GM19193 (cell line): ENCODE measurements around the gene SLC12A7.

Experiments
- POLR2A ChIP-seq: IDR thresholded peaks from 4 replicates; pipeline ENCODE4 v1.6.1; 2011; ENCODE audit not compliant: insufficient read depth, insufficient read length; ENCODE audit errors: extremely low read depth

SLC12A7 gene

DNA sequence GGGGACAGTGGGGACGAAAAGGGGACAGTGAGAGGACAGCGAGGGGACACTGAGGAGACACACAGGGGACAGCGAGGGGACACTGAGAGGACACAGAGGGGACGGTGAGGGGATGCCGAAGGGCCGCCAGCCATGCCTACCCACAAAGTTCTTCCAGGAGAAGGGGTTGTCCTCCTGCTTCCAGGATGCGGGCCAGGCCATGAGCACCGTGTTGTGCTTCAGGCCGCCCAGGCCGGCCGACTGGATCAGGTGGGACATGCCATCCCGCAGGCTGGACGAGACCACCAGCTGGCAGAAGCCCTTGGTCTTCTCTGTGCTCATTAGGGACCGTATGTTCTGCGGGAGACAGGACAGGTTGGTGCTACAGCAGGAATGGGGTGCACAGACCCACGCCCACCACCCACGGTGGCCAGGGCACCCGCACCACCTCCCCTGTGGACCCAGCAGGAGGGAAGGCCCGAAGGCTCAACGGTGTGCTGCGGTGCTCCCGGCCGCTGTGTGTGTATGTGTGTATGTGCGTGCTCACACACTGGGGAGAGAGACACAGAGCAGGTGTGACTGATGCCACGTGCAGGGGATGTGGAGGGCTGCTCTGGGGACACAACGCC, 46.6 kb downstream of the SLC12A7 start:
- TF ChIP-seq POLR2A, result no peak

DNA sequence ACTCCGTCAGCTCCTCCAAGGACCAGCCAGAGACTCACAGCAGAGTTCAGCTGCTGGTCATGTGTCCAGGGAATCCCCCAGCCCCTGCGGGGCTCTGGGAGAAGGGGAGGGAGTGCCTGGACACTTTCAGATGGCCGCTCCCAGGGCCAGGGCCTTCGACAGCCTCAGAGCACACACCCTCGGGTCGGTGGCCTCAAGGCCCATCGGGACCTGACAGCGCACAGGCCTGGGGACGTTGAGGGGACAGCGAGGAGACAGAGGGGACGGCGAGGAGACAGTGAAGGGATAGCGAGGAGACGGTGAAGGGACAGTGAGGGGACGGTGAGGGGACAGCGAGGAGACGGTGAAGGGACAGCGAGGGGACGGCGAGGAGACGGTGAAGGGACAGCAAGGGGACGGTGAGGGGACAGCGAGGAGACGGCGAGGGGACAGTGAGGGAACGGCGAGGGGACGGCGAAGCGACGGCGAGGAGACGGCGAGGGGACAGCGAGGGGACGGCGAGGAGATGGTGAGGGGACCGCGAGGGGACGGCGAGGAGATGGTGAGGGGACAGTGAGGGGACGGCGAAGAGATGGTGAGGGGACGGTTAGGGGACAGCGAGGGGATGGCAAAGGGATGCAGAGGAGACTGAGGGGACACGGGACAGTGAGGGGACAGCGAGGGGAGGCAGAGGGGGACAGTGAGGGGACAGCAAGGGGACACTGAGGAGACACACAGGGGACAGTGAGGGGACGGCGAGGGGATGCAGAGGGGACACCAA, 47.3 kb downstream of the SLC12A7 start:
- TF ChIP-seq POLR2A, result no peak

DNA sequence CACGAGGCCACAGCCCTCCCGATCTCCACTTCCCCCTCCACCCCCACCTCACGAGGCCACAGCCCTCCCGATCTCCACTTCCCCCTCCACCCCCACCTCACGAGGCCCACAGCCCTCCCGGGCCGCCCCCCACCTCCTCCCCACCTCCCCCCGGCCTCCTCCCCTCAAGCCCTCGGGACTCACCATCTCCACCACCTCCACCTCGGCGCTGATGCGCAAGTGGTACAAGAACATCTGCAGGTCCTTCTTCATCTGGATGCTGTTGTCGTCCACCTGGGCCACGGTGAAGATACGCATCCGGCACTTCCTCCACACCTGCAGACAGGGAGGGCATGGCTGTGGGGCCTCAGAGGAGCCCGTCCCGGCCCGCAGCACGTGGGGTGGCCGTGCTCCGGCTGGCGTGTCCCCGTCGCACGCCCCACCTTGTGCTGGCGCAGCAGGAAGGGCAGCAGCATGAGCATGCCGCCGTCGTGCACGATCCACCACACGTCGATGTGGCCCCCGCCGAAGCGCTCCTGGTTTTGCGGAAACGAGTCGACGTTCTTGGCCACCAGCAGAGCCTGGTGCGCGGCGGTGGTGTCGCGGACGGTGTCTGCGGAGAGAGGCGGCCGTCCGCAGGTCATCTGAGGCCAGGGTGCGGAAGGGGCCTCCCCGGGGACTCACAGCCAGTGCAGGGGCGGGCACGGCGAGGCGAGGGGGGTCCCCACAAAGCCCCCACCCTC, 48.0 kb downstream of the SLC12A7 start:
- no peak for TF ChIP-seq POLR2A

DNA sequence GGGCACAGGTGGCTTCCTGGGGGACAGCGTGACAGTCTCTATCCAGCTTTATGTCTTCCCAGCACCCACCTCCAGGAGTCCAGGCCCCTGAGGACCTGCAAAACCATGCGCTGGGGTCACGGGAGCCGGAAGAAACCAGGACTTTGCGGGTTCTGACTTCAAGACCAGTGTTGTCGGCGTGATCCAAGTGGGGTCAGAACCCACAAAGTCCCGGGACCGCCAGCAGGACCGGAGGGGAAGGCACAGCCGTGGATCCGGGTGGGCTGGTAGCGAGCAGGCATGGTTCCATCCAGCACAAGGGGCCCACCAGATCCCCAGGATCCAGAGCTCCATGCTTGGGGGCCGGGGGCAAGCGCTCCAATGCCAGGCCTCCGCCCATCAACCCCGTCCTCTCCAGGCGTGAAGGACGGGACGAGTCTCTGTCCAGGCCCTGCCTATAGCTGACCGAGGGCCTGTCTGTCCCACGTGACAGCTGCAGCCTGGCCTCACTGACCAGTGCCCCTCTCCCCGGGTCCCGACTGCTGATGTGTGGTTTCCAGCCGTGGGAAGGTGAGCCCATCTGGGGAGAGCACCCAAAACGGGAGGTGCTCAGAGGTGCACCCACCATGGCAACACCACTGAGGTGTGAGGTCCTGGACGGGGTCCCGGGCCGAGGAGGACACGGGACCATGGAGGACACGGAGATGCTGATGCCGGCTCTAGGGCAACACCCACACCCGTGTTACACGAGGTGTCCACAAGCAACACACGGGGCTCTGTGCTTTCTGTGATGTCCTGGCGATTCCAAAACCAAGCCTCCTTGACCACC, 48.9 kb downstream of the SLC12A7 start:
- no peak for TF ChIP-seq POLR2A

DNA sequence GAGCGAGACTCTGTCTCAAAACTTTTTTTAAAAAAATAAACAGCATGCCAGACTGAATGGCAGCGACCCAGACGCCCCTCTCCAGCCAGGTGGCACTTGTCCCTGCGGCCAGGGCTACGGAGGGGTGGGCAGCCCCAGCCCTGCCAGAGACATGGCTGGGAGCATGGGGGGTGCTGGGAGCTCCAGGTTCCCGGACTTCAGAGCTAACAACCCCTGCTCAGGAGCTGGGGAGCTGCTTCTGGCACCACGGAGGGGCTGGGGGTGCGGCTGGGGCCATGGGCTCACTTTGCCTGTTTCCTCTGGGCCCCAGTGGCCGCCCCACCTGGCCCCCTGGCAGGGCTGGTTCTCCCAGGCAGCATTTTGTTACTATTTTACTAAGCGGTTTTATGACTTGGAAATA, 49.9 kb downstream of the SLC12A7 start:
- no peak for TF ChIP-seq POLR2A

DNA sequence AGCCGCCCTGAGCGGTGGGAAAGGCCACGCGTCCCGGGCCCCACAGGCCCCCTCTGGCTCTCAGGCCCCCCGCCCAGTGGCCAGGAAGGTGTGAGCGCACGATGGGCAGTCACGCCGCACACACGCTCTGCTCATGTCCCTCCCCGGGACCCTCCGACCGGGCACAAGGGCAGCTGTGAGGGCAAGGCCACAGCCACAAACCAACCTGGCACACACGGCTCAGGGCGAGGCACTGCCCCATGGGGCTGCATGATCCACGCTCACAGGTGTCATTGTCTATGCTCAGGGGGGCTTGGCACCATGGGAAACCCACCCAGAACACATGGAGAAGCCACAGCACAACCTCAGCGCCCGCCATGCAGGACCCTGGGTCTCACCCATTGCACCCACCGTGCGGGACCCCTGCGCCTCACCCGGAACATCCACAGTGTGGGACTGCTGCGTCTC, 51.3 kb downstream of the SLC12A7 start:
- no peak for TF ChIP-seq POLR2A

DNA sequence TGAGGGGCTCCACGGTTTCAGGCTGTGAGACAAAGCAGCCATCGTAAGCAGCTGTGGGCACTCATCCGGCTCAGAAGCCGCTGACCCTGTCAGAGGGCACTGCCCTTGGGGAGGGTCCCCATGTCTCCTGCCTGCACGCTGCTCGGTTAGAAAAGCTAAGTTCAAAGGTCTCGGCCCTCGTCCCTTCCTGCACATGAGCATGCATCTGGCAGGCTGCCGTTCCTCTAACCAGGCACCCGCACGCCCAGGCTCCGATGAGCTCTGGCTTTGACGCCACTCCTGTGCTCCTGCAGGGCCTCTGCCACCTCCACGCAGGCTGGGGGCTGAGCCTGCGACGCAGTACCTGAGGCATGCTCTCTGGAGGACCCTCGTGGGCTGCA, 52.0 kb downstream of the SLC12A7 start:
- TF ChIP-seq POLR2A, result no peak

DNA sequence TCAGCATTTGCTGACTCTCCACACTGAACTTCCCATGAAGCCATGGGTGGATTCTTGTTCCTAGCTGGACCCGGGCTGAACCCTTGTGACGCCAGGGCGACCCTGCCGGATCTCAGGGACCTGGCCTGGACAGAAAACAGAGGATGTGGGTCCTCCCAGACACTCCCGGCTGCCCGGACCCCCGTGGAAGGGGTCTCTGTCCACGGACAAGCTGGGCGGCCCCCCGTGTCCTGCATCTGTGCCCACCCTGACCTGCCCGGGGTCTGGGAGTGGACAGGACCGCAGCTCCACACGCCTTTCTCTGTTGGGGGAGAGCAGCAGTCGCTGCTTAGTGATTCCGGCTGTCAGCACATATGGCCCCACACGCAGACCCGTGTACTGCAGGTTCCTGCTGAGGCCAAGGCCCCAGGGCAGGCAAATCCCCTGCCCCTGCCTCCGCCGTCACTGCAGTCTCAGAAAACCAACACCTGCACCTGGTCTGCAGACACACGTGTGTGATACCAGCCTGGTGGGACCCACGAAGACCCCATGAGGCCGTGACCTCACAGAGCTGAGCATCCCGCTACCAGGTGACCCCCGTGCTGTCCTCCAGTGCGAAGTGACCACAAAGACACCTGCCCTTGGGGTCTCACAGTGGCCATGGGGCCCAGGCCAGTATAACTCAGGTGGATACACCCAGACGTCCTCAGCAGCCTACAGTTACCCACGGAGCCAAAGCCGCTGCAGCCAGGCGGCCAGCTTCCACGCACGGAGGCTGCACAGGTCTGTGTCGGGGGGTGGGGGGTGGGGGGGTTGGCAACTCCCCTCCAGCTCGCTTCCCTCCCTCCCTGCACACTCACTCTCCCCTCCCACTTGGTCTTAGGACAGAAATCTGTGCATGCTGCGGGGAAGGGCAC, 52.6 kb downstream of the SLC12A7 start:
- TF ChIP-seq POLR2A, result no peak

DNA sequence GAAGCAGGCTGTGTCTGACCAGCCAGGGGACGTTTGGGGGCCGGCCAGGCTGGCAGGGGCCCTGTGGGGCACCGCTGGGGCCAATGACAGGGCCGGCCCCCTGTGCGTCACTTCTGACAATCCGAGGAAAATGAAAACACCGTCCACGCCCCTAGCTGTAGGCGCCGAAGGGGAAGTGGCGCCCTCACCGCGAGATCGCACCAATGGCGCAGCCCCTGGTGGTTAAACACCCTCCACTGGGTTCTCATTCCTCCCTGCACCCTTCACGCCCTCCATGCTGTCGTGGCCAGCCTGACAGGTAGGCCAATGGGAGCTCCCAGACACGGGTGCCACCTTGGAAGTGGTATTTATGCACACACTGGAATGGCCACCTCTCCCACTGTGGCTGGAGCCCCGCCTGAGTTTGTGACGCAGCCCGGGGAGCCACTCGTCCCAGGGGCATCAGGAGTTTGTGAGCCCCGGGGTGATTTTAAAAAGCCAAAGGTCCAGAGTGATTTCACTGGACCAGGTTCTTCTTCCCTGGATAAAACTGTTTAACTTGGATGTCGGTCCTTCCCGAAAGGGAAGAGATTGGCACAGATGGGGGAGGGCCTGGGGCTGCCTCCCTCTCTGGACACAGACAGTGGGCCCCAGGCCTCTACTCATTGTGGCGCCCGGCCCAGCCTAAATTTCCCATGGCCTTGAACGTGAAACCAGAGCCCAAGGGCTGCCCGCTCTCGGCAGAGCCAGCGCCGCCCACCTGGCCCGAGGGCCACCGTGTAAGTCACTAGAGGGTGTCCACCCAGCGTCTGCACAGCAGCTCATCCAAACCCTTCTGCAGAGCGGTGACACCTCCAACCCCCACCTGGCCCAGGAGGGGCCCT, 53.5 kb downstream of the SLC12A7 start:
- no peak for TF ChIP-seq POLR2A

DNA sequence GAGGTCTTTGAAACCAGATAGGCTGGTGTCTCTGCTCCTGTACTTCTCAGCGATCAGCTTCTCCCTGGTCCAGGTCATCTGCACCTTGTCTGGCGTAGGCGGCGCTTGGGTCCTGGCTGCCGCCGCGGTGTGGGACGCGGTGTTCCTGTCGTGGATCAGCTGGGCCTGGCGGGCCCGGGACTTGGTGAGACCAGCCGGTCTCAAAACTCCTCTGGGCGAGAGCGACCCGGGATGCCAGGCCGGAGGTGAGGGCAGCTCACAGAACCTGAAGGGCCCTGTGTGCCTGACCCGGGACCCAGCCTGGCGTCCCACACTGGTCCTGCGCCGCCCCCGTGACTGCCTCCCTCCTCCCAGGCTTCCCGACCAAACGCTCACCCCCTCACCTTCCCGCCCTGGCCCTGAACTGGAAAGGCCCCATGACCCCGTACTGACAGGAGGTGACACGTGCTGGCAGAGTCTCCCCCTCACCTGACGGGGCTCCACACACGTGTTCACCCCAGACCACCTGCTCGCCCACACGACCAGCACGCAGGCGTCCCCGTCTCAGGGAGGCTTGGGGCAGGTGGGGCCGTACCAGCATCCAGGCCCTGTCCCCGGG, 54.3 kb downstream of the SLC12A7 start:
- TF ChIP-seq POLR2A, result no peak

DNA sequence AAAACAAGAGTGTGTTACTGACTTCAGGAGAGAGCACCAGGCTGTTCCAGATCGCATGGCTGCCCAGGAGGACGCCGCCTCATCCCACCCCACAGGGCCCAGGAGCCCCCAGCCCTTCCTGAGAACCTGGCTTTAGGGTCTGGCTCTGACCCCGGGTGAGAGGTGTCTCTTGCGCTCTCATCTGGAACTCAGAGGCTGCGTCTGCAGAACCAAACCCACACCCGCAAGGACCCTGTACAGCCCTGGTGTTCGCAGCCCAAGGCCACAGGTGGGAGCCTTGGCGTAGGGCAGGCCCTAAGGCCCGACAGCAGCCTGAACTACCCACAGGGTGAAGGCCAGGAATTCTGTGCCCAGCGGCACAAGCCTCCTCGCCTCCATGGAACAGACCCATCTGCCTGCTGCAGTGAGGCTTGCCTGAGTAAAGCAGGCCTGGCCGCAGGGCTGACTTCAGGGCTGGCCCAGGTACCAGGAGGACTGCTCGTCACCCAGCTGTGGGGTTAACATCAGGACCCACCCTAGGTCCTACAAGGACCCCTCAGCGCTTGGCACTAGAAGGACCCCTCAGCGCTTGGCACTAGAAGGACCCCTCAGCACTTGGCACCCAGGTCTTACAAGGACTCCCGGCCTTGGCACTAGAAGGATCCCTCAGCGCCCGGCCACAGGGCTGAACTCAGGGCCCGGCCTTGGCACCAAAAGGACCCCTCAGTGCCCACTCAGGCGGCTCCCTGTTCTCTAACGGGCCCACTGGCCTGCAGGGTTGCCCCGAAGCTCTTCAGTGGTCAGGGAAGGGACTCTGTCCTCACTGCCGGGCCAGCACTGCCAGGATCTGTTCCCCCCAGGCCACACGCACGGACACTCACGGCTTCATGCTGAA, 55.0 kb downstream of the SLC12A7 start:
- TF ChIP-seq POLR2A, result no peak
